Measurements from ENCODE around the gene TPGS2. TPM values are rescaled to one million over a fixed set of nuclear protein-coding genes. Genes with fewer than 3 reads are reported as not detected.

The TPGS2 gene
- total and polyA plus RNA-seq, 2 of the 13 experiments (the other 11 are each of a cell fraction or from before 2014, with no cell fraction given): 73.3 to 137 TPM

DNA sequence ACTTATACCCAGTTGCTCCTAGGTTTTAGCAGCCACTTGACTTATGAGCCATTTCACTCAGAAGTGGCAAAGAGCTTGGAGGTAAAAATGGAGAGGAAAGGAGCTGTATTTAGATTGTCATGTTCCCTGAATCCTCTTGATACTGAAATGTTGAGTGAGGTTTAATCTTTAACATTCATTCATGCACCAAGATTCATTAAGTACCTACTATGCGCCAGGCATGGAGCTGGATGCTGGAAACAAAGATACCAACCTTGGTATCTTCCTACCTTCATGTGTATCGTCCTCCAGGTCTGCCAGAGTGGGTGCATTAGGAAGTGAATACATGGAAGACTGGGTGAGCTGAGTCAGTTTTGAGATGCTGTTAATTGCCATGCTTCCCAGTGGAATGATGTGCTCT is 23.7 kb downstream of the TPGS2 start:
- DNase-seq (ENCODE audit: low spot score): no peak
- no TSS peak for BruUV-seq (replicated peaks)

DNA sequence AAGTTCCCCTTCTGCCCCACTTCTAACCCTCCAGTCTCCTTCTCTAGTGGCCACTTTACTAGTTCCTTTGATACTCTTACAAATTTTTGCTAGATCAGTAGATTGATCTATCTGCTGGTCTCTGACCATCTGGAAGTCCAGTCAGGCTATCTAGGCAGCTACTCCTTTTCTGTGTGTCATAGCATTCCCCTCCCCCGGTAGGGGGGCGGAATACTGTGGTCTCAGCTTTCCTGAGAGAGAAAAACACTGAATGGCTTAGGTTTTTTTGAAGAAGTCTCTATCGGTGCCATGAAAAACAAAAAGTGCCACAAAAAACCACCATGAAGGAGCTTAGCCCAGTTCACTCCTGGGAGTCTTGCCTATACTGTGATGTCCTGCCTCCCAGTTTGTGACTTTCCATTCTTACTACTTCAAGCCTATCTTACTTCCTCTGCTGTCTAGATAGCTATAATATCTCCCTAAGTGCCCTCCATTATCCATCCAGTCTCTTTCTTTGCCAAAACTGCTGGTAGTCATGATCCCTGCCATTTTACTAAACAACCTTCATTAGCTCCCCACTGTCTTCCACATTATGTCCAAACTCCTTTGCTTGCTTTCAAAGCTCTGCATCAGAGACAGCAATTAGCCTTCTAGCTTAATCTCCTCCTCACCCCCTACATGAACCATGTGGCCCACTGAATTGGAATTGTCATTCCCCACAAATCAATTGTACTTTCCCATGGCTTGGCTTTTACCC is 29.9 kb downstream of the TPGS2 start:
- Histone ChIP-seq H3K27ac (ENCODE audit: extremely low read length, insufficient read depth, low read length) (no peak overlapping the region), H3K4me2 (ENCODE audit: low read depth, low read length) (no peak overlapping the region), H3K4me1 (ENCODE audit: insufficient read depth, low read length) (no peaks in the 10 kb centered on the region), H3K4me3 (replicated peaks in 1 of 3; ENCODE audit: insufficient read depth in 1 of 3, low read depth in 2 of 3, low read length in 3 of 3) (no peak overlapping the region), H3K9ac (ENCODE audit: insufficient read depth, low read depth, low read length) (no peak overlapping the region), H2AFZ (ENCODE audit: low read length) (no peak overlapping the region), H4K20me1 (ENCODE audit: insufficient read depth, low read length) (no peaks in the 10 kb centered on the region), H3K36me3 (replicated peaks in 1 of 2; ENCODE audit: control insufficient read depth in 1 of 2, insufficient read depth in 2 of 2, low read length in 2 of 2) (peaks cover 17 to 72% of the 10 kb centered on the region in 2 experiments), H3K79me2 (ENCODE audit: insufficient read depth, low read length) (no peaks in the 10 kb centered on the region), H3K27me3 (ENCODE audit: control insufficient read depth in 1 of 2, insufficient read depth in 2 of 2, low read length in 2 of 2) (no peaks in the 10 kb centered on the region), H3K9me3 (ENCODE audit: low read length) (no peaks in the 10 kb centered on the region; the same call in 1 of the 2 replicates)
- CTCF ChIA-PET (ENCODE audit: low intra/inter-chr PET ratio, low total read pairs): no interaction called here
- WGBS (ENCODE audit: low lambda C conversion rate): 98% methylated on average over 3 of the region's 3 CpGs
- no peak for TF ChIP-seq SRSF9 (IDR thresholded peaks at IDR 0.05; ENCODE audit: borderline replicate concordance, insufficient read depth, low read depth, low read length, poor library complexity, severe bottlenecking)
- TF ChIP-seq, protein P1, sequence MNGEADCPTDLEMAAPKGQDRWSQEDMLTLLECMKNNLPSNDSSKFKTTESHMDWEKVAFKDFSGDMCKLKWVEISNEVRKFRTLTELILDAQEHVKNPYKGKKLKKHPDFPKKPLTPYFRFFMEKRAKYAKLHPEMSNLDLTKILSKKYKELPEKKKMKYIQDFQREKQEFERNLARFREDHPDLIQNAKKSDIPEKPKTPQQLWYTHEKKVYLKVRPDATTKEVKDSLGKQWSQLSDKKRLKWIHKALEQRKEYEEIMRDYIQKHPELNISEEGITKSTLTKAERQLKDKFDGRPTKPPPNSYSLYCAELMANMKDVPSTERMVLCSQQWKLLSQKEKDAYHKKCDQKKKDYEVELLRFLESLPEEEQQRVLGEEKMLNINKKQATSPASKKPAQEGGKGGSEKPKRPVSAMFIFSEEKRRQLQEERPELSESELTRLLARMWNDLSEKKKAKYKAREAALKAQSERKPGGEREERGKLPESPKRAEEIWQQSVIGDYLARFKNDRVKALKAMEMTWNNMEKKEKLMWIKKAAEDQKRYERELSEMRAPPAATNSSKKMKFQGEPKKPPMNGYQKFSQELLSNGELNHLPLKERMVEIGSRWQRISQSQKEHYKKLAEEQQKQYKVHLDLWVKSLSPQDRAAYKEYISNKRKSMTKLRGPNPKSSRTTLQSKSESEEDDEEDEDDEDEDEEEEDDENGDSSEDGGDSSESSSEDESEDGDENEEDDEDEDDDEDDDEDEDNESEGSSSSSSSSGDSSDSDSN (CRISPR knock-in tag; IDR thresholded peaks at IDR 0.05): no peak
- TF ChIP-seq ZNF564 (CRISPR knock-in tag; IDR thresholded peaks at IDR 0.05): no peak
- no peak for TF ChIP-seq ZNF160 (CRISPR knock-in tag; IDR thresholded peaks at IDR 0.05)
- no peak for TF ChIP-seq ZC3H13 (CRISPR knock-in tag; IDR thresholded peaks at IDR 0.05)
- TF ChIP-seq, protein P2, sequence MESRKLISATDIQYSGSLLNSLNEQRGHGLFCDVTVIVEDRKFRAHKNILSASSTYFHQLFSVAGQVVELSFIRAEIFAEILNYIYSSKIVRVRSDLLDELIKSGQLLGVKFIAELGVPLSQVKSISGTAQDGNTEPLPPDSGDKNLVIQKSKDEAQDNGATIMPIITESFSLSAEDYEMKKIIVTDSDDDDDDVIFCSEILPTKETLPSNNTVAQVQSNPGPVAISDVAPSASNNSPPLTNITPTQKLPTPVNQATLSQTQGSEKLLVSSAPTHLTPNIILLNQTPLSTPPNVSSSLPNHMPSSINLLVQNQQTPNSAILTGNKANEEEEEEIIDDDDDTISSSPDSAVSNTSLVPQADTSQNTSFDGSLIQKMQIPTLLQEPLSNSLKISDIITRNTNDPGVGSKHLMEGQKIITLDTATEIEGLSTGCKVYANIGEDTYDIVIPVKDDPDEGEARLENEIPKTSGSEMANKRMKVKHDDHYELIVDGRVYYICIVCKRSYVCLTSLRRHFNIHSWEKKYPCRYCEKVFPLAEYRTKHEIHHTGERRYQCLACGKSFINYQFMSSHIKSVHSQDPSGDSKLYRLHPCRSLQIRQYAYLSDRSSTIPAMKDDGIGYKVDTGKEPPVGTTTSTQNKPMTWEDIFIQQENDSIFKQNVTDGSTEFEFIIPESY (CRISPR knock-in tag; IDR thresholded peaks at IDR 0.05): no peak
- no peak for TF ChIP-seq FOXO1 (CRISPR knock-in tag; IDR thresholded peaks at IDR 0.05)
- FAIRE-seq (no peak), DNase-seq (ENCODE audit: low spot score) (no peak), ATAC-seq (no peak)
- in situ Hi-C loops (cut with HindIII; ENCODE audit: extremely low pct_ligation_motif_present, low pct_unique_long_range_greater_than_20kb) (no loop called here), intact Hi-C loops (cut with micrococcal nuclease; ENCODE audit: unreplicated experiment) (no loop called here)
- POLR2A ChIA-PET: no interaction called here
- BruUV-seq (replicated peaks): no TSS peak

More for the DNA sequence above, 23.7 kb downstream of the TPGS2 start:
- FAIRE-seq: no peak
- no peak overlapping the region for H3K4me3 ChIP-seq (replicated peaks in 1 of 3; ENCODE audit: insufficient read depth in 1 of 3, low read depth in 2 of 3, low read length in 3 of 3)
- no peak overlapping the region for H3K4me2 ChIP-seq (ENCODE audit: low read depth, low read length)
- no peaks in the 10 kb centered on the region for H3K79me2 ChIP-seq (ENCODE audit: insufficient read depth, low read length)
- H3K4me1 ChIP-seq (ENCODE audit: insufficient read depth, low read length): no peaks in the 10 kb centered on the region
- no peak overlapping the region for H3K9ac ChIP-seq (ENCODE audit: insufficient read depth, low read depth, low read length)
- intact Hi-C loops (cut with micrococcal nuclease; ENCODE audit: unreplicated experiment) (loop anchor here (5.0 kb wide), 1 partner anchor 118 kb away; no protein-coding TSS in a partner anchor), in situ Hi-C loops (cut with HindIII; ENCODE audit: extremely low pct_ligation_motif_present, low pct_unique_long_range_greater_than_20kb) (no loop called here)
- H2AFZ ChIP-seq (ENCODE audit: low read length): no peak overlapping the region
- TF ChIP-seq ZKSCAN1 (IDR thresholded peaks at IDR 0.05; ENCODE audit: low read length): peak; percentile 52; the same call in 1 of the 2 replicates
- no peak for TF ChIP-seq SMAD3 (CRISPR knock-in tag; IDR thresholded peaks at IDR 0.05)
- H3K27ac ChIP-seq (ENCODE audit: extremely low read length, insufficient read depth, low read length): no peak overlapping the region
- no peaks in the 10 kb centered on the region for H3K27me3 ChIP-seq (ENCODE audit: control insufficient read depth in 1 of 2, insufficient read depth in 2 of 2, low read length in 2 of 2)
- no peaks in the 10 kb centered on the region; the same call in 1 of the 2 replicates for H3K9me3 ChIP-seq (ENCODE audit: low read length)
- CTCF ChIA-PET (ENCODE audit: low intra/inter-chr PET ratio, low total read pairs): no interaction called here
- H3K36me3 ChIP-seq (replicated peaks in 1 of 2; ENCODE audit: control insufficient read depth in 1 of 2, insufficient read depth in 2 of 2, low read length in 2 of 2): peaks cover 14 to 71% of the 10 kb centered on the region in 2 experiments
- H4K20me1 ChIP-seq (ENCODE audit: insufficient read depth, low read length): peaks cover 4% of the 10 kb centered on the region
- 96% methylated on average over 2 of the region's 2 CpGs for WGBS (ENCODE audit: low lambda C conversion rate)
- POLR2A ChIA-PET: no interaction called here
- ATAC-seq: no peak
